Esophagus mucosa (tissue), 1 donor: ENCODE results near the gene TANGO2. TPM values are rescaled to one million over a fixed set of nuclear protein-coding genes. Genes with fewer than 3 reads are reported as not detected.

ENCODE experiments used
- ATAC-seq: fragments of 200-7000 bp; cut with Tn5 transposase; one replicate; pipeline ENCODE4 v1.9.1; 2020
- total RNA-seq: library from RNA; stranded (reverse); gene quantifications from one replicate; pipeline ENCODE4 v1.2.4, GENCODE V29; 2023
- donor health status: DM: yes; HTN: yes; CAD: no.

Gene TANGO2
- total RNA-seq = 10.6 TPM

- peak; percentile 93 for ATAC-seq
Measured at GRCh38 chr22:20020533-20021195, at the start of gene TANGO2. Gene TANGO2, plus strand, starts transcription at chr22:20021110. Its CDS starts 15,689 bp downstream, at chr22:20036799.

- peak; percentile 0 for ATAC-seq
Measured at GRCh38 chr22:19971276-19972124, 49.4 kb upstream of the TANGO2 start.

DNA sequence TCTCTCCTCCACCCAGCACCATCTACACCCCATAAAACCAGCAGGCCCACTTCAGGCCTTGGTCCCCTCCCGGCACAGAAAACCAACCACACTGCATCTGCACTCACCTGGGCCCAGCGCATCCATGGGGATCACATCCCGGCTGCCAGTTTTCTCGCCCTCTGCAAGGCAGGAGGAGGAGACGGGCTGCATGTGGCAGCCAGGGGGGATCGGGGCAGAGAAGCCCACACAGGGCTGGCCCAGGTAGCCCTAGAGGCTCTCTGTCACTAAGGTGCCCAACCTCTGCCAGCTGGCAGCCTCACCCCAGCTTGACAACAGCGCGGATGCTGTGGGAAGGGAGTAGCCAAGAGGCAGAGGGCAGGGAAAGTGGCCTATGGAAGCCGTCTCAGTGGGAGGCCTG is 48.7 kb upstream of the TANGO2 start:
- ATAC-seq = no peak

GRCh38 chr22:19972652-19973550 is 48.0 kb upstream of the TANGO2 start:
- ATAC-seq = no peak

DNA sequence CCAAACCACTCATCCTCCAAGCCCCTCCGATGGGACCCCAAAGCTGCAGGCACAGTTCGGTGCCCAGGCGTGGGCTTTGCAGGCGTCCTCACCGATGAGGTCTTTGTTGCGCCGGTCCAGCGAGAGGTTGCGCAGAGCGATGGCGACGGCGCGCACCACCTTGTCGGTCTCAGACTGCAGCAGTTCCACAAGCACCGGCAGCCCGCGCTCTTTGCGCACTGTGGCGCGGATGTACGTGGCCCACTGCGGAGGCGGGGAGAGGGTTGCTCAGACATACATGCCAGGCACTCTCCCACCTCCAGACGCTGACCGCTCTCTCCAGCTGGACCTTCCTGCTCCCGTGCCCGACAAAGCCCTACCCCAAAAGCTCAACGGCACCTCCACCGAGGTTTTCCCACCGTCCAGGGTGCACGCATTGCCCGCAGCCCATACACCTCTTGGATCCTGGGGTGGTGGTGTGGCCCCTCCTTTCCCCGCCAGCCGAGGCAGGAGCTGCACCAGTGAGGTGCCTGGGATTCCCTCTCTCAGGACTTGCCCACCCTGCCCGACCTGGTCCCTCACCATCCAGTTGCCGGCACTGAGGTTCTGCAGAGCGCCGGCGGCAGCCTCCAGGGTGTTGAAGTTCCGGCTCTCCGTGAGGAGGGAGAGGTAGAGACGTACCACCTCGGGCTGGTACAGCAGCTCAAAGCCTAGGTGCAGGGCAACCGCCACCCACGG is 47.2 kb upstream of the TANGO2 start:
- ATAC-seq = no peak

GRCh38 chr22:19974268-19974861 is 46.5 kb upstream of the TANGO2 start:
- ATAC-seq = no peak

- ATAC-seq = no peak
Measured at GRCh38 chr22:19974935-19975706, 45.8 kb upstream of the TANGO2 start.

- no peak for ATAC-seq
Measured at GRCh38 chr22:19975707-19976035, 45.2 kb upstream of the TANGO2 start.

- ATAC-seq = no peak
Measured at GRCh38 chr22:19976671-19977070, 44.2 kb upstream of the TANGO2 start.

DNA sequence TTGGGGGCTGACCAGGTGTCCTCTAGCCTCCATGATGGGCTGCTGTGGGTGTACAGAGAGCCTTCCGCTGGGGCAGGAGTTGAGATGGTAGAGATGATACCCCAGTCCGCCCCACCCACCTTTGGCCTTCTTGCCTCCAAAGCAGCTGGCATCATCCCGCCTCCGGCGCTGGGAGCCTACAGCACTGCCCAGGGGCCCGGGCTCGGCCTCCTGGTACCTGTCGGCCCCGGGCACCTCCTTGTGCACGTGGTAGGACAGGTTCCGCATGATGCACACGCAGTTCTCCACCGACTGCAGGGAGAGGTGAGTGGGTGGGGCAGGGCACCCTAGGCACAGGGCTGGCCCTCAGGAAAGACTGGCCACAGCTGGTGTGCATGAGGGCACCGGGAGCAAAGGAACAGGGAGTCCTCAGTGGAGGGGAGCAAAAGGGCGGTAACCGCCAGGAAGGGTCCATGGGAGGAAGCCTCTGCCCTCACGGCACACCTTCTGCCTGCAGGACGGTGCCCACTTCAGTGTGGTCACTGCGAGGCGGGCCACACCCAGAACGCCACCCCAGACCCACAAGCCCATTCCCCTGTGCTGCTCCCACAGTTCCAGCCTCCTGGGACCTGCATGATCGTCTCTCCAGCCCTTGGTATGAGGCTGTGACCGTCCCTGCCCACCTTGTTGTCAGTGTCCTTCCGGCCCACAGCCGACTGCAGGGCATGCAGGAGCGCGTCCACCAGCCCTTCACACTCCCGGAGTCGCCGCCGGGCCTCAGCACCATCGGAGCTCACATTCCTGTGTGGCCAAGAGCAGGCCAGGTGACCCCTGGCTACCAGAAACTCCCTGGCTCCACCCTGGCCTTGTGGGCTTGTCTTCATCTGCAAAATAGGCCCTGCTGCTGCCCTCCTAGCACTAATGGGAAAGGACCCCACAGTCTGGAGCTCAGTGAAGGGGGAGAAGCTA is 43.3 kb upstream of the TANGO2 start:
- no peak for ATAC-seq

- no peak for ATAC-seq
Measured at GRCh38 chr22:19978748-19979147, 42.2 kb upstream of the TANGO2 start.

DNA sequence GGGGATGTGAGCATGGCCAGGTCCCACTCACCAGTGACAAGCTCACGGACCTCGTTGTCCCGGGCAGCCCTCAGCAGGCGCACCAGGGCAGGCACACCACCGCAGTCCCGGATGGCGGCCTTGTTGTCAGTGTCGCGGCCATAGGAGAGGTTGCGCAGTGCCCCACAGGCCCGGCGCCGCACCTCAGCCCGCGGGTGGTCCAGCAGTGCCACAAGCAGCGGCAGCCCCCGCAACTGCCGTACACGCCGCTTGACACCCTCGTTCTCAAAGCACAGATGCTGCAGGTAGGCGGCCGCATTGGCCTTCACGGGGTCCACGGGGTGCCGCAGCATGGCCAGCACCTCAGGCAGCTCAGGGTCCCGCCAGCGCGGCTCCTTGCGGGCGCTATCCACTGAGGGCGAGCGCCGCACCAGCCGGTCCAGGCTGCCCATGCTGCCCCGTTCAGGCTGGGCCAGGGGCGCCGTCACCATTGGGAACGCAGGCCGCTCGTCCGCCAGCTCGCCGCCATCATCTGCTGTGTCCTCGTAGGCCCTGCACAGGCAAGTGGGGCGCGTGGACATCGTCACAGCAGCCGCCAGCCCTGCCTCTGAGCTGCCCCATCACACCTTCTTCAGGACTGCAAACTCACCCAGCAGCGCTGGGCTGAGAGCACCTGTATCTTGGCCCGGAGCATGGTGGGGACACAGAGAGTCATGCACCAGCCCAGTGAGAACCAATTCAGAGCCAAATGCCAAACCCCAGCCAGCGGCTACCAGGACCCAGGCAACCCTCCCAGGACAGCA is 41.0 kb upstream of the TANGO2 start:
- ATAC-seq = no peak

DNA sequence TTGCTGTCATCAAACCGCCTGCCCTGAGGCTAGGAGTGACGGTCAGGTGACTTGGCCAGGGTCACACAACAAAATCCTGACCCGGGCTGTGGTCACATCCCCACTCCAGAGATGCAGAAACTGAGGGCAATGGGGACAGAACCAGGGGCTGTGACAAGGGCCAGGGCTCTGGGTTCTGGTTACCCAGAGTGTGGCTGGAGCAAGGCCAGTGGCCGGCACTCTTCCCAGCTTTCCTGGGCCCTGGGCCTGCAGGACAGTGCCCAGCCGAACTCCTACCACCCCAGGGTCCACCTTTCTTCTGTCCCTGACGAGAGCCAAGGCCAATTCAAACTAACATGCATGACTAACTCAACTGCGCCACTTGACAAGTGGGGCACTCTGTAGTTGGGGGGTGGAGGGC is 40.1 kb upstream of the TANGO2 start:
- ATAC-seq = no peak

GRCh38 chr22:19981171-19981960 is 39.5 kb upstream of the TANGO2 start:
- no peak for ATAC-seq

- ATAC-seq = no peak
Measured at GRCh38 chr22:19981961-19982920, 38.7 kb upstream of the TANGO2 start.

DNA sequence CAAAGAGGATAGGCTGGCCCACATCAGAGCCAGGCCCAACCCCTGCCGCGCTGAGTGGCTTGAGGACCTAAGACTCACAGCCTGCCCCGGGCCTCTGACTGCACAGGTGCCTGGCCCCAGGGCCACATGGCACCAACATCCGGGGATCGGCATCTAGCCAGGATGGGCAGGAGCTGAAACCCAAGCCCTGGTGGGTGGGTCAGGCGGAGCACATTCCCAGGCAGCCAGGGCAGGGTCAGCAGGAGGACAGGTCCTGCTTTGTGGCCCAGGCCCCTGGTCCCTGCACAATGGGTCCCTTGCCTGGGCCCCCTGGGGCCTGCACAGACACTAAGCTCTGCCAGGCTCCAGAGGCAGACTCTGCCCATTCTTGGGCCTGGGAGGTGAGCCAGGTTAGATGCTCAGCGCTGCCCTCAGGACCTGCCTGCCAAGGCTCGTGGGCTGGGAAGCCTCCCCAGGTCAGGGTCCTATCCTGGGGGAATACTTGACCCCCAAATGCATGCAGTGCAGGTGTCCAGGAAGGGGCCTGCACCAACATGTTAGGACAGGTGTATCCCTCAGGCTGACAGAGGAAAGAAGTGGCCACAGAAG is 37.8 kb upstream of the TANGO2 start:
- no peak for ATAC-seq

- no peak for ATAC-seq
Measured at GRCh38 chr22:19983741-19984140, 37.2 kb upstream of the TANGO2 start.
